SK-N-MC (cell line): ENCODE data around the gene JOSD2.

Experiments used
- DNase-seq: peaks from one replicate; pipeline ENCODE4 v3.0.0-alpha.2; 2011; ENCODE audit warnings: low read depth, low spot score
- H3K27ac ChIP-seq: fragments of 200-600 bp; sonication (generic); 2 replicates; pipeline ENCODE4 v1.5.1; 2016; ENCODE audit warnings: mixed run types
- H3K36me3 ChIP-seq: fragments of 200-600 bp; sonication (generic); 2 replicates; pipeline ENCODE4 v1.6.1; 2017; ENCODE audit warnings: antibody characterized with exemption, low read length, mixed read lengths; ENCODE audit not compliant: insufficient read depth
- H3K4me3 ChIP-seq: fragments of 200-600 bp; sonication (generic); 2 replicates; pipeline ENCODE4 v1.5.1; 2016
- H3K9ac ChIP-seq: fragments of 200-600 bp; sonication (generic); 2 replicates; pipeline ENCODE4 v1.8.0; 2017; ENCODE audit warnings: mixed run types, mixed read lengths; ENCODE audit not compliant: insufficient read length
- H3K9me3 ChIP-seq: fragments of 200-600 bp; sonication (generic); 2 replicates; pipeline ENCODE4 v1.6.1; 2017; ENCODE audit warnings: low read depth, mild to moderate bottlenecking, antibody characterized with exemption, low read length, moderate library complexity, mixed read lengths
- EZH2 ChIP-seq: fragments of 200-600 bp; sonication (generic); IDR thresholded peaks from one replicate; pipeline ENCODE4 v1.6.1; 2017; ENCODE audit warnings: antibody characterized with exemption
- FOXP2 ChIP-seq: optimal IDR thresholded peaks from 2 replicates; pipeline ENCODE3; 2011; ENCODE audit warnings: mild to moderate bottlenecking, moderate library complexity; ENCODE audit not compliant: insufficient read depth; ENCODE audit errors: extremely low read length, control extremely low read depth
- POLR2AphosphoS5 ChIP-seq: IDR thresholded peaks from 2 replicates; pipeline ENCODE4 v1.6.1; 2012; ENCODE audit warnings: mild to moderate bottlenecking, low read depth, low read length, borderline replicate concordance

The JOSD2 gene

DNA sequence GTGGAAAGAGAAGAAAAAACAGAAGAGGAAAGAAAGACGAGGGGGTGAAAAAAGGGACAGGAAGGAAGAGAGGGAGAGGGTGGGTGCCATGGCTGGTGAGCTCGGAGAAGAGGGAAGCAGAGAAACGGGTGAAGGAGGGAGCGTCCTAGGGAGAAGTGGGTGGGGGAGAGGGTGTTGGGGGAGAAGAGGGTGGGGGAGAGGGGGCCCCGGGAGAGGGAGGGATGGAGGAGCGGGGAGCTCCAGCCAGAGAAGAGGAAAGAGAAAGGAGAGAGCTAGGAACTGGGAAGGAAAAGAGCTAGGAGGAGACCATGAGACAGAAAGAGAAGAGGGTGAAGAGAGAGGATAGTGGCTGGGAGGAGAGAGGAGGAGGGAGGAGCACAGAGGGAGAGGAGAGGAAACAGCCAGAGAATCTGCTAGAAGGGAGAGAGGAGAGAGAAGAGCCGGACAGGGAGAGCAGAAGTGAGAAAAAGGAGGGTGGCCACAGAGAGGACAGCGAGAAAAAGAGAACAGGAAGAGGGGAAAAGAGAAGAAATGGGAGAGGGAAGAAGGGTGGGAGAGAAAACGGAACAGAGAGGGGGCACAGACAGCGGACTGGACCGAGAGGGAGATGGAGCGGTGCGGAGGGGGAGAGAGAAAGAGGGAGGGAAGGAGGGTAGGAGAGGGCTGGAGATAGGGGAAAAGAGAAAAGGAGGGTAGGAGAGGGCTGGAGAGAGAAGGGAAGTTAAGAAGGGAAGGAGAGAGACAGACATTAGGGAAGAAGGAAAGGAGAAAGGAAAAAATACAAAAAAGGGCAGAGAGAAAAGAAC, 22.4 kb downstream of the JOSD2 start:
- no peak overlapping the region for H3K9ac ChIP-seq
- H3K36me3 ChIP-seq: no peaks in the 10 kb centered on the region
- H3K9me3 ChIP-seq: no peaks in the 10 kb centered on the region
- no peak for DNase-seq
- H3K4me3 ChIP-seq: no peak overlapping the region
- TF ChIP-seq POLR2AphosphoS5: no peak
- no peak for TF ChIP-seq EZH2
- TF ChIP-seq FOXP2: no peak
- no peak overlapping the region for H3K27ac ChIP-seq

DNA sequence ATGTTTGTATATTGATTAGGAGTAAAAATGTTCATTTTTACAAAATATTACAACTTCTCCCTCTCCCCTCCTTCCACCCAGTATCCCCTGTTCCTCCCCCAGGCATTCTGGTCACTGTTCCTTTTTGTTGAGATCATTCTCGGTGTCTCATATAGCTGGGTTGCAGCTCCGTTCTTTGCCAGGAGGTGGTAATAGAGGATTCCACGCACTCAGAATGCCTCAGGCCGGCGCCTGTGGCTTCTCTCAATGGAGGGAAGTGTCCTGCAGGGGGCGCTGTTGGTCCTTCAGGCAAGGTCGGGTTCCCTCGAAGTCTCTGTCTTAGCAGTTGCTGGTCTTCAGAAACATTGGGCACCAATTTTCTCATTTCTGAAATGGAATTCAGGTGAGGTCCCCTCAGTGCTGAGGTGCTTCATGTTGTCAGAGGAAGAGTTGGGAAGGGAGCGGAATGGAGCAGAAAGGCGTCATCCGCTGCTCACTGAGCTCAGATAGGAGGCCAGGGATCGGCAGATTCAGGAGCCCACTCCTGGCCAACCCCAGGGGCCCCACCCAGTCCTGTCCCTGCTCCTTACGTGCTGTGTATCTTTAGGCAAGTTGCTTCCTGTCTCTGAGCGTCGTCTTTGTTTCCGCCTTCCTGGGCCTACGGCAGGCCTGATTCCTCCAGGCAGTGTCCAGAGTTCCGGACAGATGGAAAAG, 24.0 kb downstream of the JOSD2 start:
- Histone ChIP-seq H3K4me3 (no peak overlapping the region), H3K27ac (no peak overlapping the region), H3K9ac (no peak overlapping the region), H3K9me3 (no peaks in the 10 kb centered on the region), H3K36me3 (no peaks in the 10 kb centered on the region)
- no peak for DNase-seq
- TF ChIP-seq EZH2 (no peak), FOXP2 (no peak), POLR2AphosphoS5 (no peak)

DNA sequence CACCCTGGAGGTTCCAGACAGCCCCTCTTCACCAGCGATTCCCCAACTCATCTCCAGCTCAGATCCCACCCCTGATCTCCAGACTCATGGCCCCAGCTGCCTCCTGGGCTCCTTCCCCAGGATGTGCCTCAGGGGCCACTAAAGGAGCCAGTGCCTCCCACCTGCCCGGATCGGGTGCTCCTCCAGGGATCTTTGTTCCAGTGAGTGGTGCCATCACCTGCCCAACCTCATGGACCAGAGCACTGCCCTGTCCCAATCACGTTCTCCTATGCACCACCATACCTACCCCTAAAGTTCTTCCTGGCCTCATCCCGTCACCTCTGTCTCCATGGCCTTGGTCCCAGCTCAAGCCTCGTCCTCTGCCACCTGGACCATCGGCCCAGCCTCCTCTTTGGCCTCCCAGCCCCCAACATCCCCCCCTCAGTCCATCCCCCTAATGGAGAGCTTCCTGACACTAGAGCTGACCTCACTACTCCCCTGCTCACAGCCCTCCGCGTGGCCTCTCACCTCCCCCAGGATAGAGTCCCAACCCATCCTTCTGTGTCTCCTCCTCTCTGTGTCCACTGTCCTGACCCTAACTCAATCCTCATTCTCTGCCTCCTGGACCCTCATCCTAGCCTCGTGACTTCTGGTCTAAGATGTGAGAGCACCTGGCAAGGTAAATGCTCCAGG, 25.6 kb downstream of the JOSD2 start:
- no peak overlapping the region for H3K4me3 ChIP-seq
- no peak overlapping the region for H3K27ac ChIP-seq
- no peak for DNase-seq
- H3K9me3 ChIP-seq: no peaks in the 10 kb centered on the region
- no peak overlapping the region for H3K9ac ChIP-seq
- no peaks in the 10 kb centered on the region for H3K36me3 ChIP-seq
- TF ChIP-seq EZH2 (no peak), FOXP2 (no peak), POLR2AphosphoS5 (no peak)

DNA sequence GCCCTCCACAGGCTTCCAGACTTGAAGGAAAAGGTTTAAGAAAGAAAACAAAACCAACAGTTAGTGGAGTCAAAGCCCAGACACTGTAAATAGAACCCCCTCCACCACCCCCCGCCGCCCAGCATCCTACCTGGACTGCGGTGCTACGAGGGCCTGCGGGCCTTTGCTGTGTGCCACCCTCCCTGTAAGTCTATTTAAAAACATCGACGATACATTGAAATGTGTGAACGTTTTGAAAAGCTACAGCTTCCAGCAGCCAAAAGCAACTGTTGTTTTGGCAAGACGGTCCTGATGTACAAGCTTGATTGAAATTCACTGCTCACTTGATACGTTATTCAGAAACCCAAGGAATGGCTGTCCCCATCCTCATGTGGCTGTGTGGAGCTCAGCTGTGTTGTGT, 28.1 kb downstream of the JOSD2 start:
- H3K27ac ChIP-seq: no peak overlapping the region
- TF ChIP-seq EZH2 (no peak), POLR2AphosphoS5 (no peak), FOXP2 (no peak)
- no peak overlapping the region for H3K9ac ChIP-seq
- no peak overlapping the region for H3K4me3 ChIP-seq
- H3K36me3 ChIP-seq: peaks cover 14% of the 10 kb centered on the region; the same call in 1 of the 2 replicates
- H3K9me3 ChIP-seq: no peaks in the 10 kb centered on the region
- no peak for DNase-seq

DNA sequence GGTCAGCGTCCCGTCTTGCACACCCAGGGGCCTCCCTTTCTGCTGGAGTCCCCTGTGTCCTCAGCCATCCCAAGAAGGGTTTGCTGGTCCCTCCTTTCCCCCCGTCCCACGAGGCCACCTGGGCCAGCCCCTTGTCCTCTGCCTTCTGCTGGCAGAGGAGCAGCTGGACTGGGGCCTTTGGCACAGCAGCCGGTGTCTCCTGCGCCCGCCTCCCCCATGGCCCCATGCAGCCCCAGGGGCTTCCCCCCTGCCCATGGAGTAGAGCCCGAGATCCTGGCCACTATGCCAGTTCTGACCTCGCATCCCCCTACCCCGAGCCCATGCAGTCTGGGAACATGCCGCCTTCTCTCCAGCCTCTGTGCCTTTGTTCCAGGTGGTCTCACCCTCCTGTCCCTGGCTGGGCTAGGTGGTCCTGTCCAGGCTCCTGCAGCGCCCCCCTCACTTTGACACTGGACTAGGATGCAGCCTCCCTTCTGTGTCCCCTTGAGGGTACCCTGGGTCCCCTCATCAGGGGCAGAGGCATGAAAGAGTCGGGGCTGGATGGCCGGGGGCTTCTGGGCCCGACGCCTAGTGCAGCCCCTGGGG, 28.6 kb downstream of the JOSD2 start:
- Histone ChIP-seq H3K27ac (no peak overlapping the region), H3K36me3 (peaks cover 16% of the 10 kb centered on the region; the same call in 1 of the 2 replicates), H3K9me3 (no peaks in the 10 kb centered on the region), H3K9ac (no peak overlapping the region), H3K4me3 (no peak overlapping the region)
- TF ChIP-seq EZH2 (no peak), FOXP2 (no peak), POLR2AphosphoS5 (no peak)
- DNase-seq: no peak

DNA sequence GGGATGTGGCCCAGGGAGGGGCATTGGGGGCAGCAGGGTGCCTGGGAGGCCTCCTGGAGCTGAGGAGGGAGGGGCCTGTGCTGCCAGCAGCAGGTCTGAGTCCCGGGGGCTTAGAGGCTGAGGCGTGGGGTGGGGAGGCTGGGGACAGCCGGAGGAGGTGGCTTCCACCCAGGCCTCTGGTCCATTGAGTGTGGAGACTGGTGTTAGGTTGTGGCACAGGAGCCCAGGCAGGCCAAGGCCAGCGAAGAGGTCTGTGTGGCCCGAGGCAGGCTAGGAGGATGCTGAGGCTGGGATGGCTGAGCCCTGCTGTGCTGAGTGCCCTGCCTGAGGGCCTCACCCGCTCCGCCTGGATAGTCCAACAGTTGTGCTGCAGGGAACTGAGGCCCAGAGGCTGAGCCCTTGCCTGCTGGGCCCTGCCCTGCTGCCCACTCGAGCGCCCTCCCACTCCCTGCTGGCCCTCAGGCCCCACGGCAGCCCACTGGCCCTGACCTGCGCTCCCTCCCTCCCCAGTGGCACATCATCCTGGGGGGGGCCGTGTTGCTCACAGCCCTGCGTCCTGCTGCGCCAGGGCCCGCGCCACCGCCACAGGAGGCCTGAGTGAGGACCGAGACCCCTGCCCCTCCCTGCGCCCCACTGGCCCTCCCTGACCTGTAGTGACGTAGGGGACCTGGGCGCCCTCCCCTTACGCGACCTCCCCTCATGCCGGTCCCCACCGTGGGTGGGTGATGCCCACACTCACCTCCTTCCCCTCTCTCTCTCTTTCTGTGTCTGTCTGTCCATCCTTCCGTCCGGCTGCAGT, 29.4 kb downstream of the JOSD2 start:
- peaks cover 16% of the 10 kb centered on the region; the same call in 1 of the 2 replicates for H3K36me3 ChIP-seq
- H3K9ac ChIP-seq: no peak overlapping the region
- no peak overlapping the region for H3K4me3 ChIP-seq
- no peak overlapping the region for H3K27ac ChIP-seq
- no peak for TF ChIP-seq EZH2
- TF ChIP-seq FOXP2: no peak
- TF ChIP-seq POLR2AphosphoS5: no peak
- DNase-seq: no peak
- H3K9me3 ChIP-seq: no peaks in the 10 kb centered on the region

DNA sequence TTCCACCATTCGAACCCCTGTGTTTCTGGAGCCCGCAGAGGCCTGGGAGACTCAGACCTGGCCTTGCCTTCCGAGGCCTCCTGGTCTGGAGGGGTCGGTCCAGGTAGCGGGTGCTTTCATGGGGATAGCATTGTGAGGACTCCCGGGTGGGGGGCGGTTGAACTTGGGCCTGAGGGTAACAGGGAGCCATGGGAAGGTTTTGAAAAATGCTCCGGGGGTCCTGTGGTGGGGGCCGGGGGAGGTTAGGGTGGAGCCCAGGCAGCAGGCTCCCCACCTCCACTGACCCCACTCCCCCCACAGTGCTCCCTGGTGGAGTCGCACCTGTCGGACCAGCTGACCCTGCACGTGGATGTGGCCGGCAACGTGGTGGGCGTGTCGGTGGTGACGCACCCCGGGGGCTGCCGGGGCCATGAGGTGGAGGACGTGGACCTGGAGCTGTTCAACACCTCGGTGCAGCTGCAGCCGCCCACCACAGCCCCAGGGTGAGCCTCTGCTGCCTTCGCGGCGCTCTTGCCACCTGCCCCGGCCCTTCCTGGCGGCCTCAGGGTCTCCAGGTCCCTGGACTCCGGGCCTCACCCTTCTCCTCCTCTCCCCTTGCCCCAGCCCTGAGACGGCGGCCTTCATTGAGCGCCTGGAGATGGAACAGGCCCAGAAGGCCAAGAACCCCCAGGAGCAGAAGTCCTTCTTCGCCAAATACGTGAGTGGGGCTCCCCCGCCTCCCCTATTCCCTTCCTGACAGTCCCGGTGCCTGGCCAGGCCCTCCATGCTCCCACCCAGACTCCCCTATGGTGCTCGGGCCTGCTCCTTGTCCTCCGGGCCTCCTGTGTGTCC, 30.5 kb downstream of the JOSD2 start:
- TF ChIP-seq POLR2AphosphoS5: no peak
- no peak for TF ChIP-seq EZH2
- TF ChIP-seq FOXP2: no peak
- Histone ChIP-seq H3K4me3 (no peak overlapping the region), H3K9ac (no peak overlapping the region), H3K9me3 (no peaks in the 10 kb centered on the region), H3K27ac (no peak overlapping the region), H3K36me3 (peaks cover 16% of the 10 kb centered on the region; the same call in 1 of the 2 replicates)
- DNase-seq: no peak
